Raji (cell line): Measurements from ENCODE around the gene NIM1K.

Experiments used
- POLR2A ChIP-seq: IDR thresholded peaks from 2 replicates; pipeline ENCODE4 v1.6.1; 2011; ENCODE audit warnings: low read depth, low read length, control low read depth; ENCODE audit not compliant: insufficient read depth

The NIM1K gene

GRCh38 chr5:43191740-43192557 is at the start of gene NIM1K:
NIM1K (plus strand) TSS chr5:43192225; CDS start chr5:43245776, 53,551 bp downstream.
- TF ChIP-seq POLR2A = no peak

DNA sequence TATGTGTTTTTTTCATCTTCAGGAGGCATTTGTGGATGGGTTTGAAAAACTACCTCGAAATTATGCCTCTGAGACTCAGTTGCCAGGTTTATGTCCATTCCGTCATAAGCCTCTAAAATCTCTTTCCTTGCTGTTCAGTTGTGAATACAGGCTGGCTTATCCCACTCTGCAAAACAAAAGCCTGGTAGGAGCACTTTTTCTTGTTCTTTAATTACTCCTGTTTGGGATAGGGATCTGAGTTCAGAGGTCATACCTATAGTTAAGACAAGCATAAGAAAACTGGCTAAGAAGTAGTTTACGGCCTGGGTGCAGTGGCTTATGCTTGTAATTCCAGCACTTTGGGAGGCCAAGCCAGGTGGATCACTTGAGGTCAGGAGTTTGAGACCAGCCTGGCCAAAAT is 47.0 kb upstream of the NIM1K start:
- TF ChIP-seq POLR2A = no peak

- TF ChIP-seq POLR2A = no peak
Measured at GRCh38 chr5:43146958-43147357, 45.1 kb upstream of the NIM1K start.

- no peak for TF ChIP-seq POLR2A
Measured at GRCh38 chr5:43148417-43148816, 43.6 kb upstream of the NIM1K start.

DNA sequence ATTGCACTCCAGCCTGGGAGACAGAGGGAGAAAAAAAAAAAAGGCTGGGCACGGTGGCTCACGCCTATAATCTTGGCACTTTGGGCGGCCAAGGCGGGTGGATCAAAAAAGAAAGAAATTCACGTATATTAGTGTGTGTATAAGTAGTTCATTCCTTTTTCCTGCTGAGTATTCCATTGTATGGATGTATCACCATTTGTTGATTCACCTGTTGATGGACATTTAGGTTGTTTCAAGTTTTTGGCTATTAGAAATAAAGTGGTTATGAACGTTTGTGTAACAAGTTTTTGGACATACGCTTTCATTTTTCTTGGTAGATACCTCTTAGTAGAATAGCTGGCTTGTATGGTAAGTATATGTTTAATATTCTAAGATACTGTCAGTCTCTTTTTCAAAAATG is 42.8 kb upstream of the NIM1K start:
- TF ChIP-seq POLR2A = no peak

GRCh38 chr5:43150075-43150474 is 42.0 kb upstream of the NIM1K start:
- TF ChIP-seq POLR2A = no peak

DNA sequence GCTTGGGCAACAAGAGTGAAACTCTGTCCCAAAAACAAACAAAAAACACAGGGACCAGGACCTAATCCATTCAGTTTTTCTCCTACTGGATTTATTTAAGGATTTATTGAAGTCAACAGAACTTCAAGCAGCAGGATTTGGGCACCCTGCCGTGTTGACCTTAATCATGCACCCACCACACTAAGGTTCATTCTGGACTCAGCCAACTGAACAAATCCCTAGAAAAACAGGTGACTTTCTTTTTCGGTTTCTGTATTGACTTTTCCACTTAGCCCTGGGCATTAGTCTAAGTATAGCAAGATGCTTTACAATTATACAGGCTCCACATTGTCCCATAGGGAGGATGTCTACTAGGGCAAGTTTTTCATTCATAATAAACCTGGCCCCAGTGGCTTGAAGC is 41.3 kb upstream of the NIM1K start:
- TF ChIP-seq POLR2A = no peak

DNA sequence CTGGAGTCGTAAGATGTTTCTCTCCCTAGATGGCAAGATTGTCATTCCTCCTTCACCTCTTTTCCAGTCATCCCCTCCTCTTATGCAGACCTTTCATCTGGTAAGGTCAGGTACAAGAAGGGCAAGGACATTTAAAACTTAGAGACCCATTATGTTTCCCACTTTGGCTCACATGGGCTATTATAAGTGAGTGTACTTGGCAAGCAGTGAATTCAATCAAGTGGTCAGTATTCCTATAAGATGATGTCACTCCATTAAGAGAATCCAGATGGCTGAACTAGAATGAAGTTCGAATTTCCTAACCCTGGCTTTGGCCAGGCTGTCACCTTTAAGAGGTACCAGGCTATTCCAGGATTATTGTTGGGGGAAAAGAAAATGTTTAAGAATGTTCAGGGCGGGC is 39.1 kb upstream of the NIM1K start:
- no peak for TF ChIP-seq POLR2A

DNA sequence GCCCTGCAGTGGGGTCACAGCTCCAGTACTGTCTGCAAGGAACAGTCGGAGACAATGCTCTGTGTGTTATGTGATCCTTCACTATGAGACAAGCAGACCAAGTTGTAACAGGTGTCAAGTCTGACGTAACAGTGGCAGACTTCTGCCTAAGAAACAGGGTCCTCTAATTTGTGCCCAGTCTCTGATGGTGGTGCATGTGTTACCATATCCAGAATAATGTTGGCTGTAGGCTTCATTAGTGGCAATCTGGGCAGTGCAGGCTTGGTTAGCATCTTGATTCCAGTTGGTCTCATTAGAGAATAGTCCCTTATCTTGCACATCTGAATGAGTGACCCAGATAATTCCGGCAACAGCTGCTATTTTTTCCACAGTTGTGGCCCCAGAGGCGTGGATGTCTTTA is 37.6 kb upstream of the NIM1K start:
- TF ChIP-seq POLR2A = no peak

- no peak for TF ChIP-seq POLR2A
Measured at GRCh38 chr5:43155394-43156096, 36.5 kb upstream of the NIM1K start.

DNA sequence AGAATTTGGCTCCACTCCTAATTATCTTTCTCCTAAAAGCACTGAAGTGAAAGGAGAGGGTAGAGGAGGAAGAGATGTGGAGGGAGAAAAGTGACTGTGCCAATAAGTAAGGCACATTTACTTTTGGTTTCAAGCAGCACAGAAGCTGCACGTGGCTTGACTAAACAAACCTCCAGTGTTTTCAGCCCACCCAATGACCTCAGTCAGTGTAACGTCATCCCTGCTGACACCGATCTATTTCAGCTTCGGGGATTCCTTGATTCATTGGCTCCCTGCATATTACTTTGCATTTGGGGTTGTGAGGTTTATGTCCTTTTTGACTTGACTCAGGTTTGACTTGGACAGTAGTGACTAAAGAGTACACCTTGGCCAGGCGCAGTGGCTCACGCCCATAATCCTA is 35.6 kb upstream of the NIM1K start:
- no peak for TF ChIP-seq POLR2A

- TF ChIP-seq POLR2A = no peak
Measured at GRCh38 chr5:43157068-43157467, 35.0 kb upstream of the NIM1K start.

DNA sequence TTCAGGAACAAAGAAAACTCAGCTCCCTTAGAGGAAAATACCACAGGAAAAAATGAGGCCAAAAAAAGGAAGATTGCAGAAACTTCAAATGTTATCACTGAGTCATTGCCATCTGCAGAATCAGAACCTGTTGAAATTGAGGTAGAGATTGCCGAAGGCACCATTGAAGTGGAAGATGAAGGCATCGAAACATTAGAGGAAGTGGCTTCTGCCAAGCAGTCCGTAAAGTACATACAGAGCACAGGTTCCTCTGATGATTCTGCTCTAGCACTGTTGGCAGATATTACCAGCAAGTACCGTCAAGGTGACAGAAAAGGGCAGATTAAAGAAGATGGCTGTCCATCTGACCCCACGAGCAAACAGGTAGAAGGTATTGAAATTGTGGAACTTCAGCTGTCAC is 30.8 kb upstream of the NIM1K start:
- no peak for TF ChIP-seq POLR2A

- no peak for TF ChIP-seq POLR2A
Measured at GRCh38 chr5:43165323-43165722, 26.7 kb upstream of the NIM1K start.

- no peak for TF ChIP-seq POLR2A
Measured at GRCh38 chr5:43168175-43168574, 23.9 kb upstream of the NIM1K start.

DNA sequence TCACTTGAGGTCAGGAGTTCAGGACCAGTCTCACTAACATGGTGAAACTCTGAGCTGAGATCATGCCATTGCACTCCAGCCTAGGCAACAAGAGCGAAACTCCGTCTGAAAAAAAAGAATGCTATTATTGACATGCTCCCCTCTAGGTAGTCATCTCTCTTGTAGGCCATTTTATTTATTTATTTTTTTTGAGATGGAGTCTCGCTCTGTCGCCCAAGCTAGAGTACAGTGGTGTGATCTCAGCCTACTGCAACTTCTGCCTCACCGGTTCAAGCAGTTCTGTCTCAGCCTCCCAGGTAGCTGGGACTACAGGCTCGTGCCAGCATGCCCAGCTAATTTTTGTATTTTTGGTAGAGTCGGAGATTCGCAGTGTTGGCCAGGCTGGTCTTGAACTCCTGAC is 20.6 kb upstream of the NIM1K start:
- no peak for TF ChIP-seq POLR2A

- no peak for TF ChIP-seq POLR2A
Measured at GRCh38 chr5:43171926-43172325, 20.1 kb upstream of the NIM1K start.

- no peak for TF ChIP-seq POLR2A
Measured at GRCh38 chr5:43172779-43173178, 19.2 kb upstream of the NIM1K start.
